GM12878 (cell line): ENCODE results near the gene ZNF792. TPM values are rescaled to one million over a fixed set of nuclear protein-coding genes. Genes with fewer than 3 reads are reported as not detected.

Source experiments
- ATAC-seq: fragments of 200-7000 bp; cut with Tn5 transposase; 3 replicates; pipeline ENCODE4 v1.9.1; 2020; ENCODE audit warnings: mild to moderate bottlenecking, moderate library complexity
- BruUV-seq: library from RNA; stranded (reverse); fragments of 400-500 nt; replicated peaks from 2 replicates; lab custom pipeline; 2021; lab: Mats Ljungman, UMichigan
- CTCF ChIA-PET: fragments of 300-600 bp; sonication (Branson Sonifier 250); formaldehyde crosslinking; extraction: SDS; loops from one replicate; lab custom pipeline; 2021; ENCODE audit warnings: inconsistent platforms; lab: Yijun Ruan, JAX
- POLR2A ChIA-PET: fragments of 350-600 bp; formaldehyde crosslinking; extraction: SDS; loops from one replicate; lab custom pipeline; 2021; ENCODE audit warnings: inconsistent platforms; lab: Charles Lee
- RAD21 ChIA-PET: fragments of 300-600 bp; sonication (Branson Sonifier 250); formaldehyde crosslinking; loops from one replicate; lab custom pipeline; 2023; ENCODE audit warnings: antibody characterized with exemption; ENCODE audit not compliant: unreplicated experiment; lab: Charles Lee
- SMC1A ChIA-PET: fragments of 300-600 bp; sonication (Branson Sonifier 250); formaldehyde crosslinking; loops from one replicate; lab custom pipeline; 2023; ENCODE audit not compliant: unreplicated experiment, uncharacterized antibody; lab: Charles Lee
- DNase-seq: peaks from one replicate; pipeline ENCODE4 v3.0.0-alpha.2; 2011; ENCODE audit warnings: low read depth, low spot score
- FAIRE-seq: peaks from 3 replicates; lab custom pipeline; 2011; peaks lifted over from hg19 to GRCh38; lab: Jason Lieb, UNC
- H2AFZ ChIP-seq: 2 replicates; pipeline ENCODE4 v1.6.0; 2011; ENCODE audit warnings: low read depth, low read length, control low read depth; ENCODE audit not compliant: control insufficient read depth
- H3K27ac ChIP-seq: 2 replicates; pipeline ENCODE4 v1.5.1; 2011; ENCODE audit warnings: control low read depth; ENCODE audit not compliant: control insufficient read depth, insufficient read depth
- H3K27me3 ChIP-seq, 2 experiments: replicated peaks in 1 of 2; 2 replicates each; pipeline versions ENCODE4 v1.6.0 to v1.6.1; 2011; ENCODE audit warnings: low read length in 1 of 2; ENCODE audit not compliant: control insufficient read depth in 2 of 2, insufficient read depth in 2 of 2
- H3K36me3 ChIP-seq, 2 experiments: 2 replicates each; pipeline ENCODE4 v1.5.1; 2011; ENCODE audit warnings: low read length in 1 of 2; ENCODE audit not compliant: control insufficient read depth in 2 of 2, insufficient read depth in 2 of 2
- H3K4me1 ChIP-seq: 2 replicates; pipeline ENCODE4 v1.6.1; 2011; ENCODE audit warnings: mild to moderate bottlenecking, low read length, moderate library complexity, mixed read lengths; ENCODE audit not compliant: control insufficient read depth, insufficient read depth
- H3K4me2 ChIP-seq: 2 replicates; pipeline ENCODE4 v1.6.0; 2011; ENCODE audit warnings: control low read depth; ENCODE audit not compliant: control insufficient read depth, insufficient read depth
- H3K4me3 ChIP-seq: fragments of 200-600 bp; sonication (generic); 2 replicates; pipeline ENCODE4 v1.5.1; 2016
- H3K79me2 ChIP-seq: 2 replicates; pipeline ENCODE4 v1.6.0; 2011; ENCODE audit warnings: low read length; ENCODE audit not compliant: control insufficient read depth, insufficient read depth
- H3K9ac ChIP-seq: 2 replicates; pipeline ENCODE4 v1.8.0; 2011; ENCODE audit warnings: low read length, control low read depth, mixed read lengths; ENCODE audit not compliant: control insufficient read depth, insufficient read depth
- H3K9me3 ChIP-seq: replicated peaks from 3 replicates; pipeline ENCODE4 v1.5.1; 2011; ENCODE audit warnings: mild to moderate bottlenecking, low read length; ENCODE audit not compliant: control insufficient read depth, insufficient read depth
- H4K20me1 ChIP-seq: 2 replicates; pipeline ENCODE4 v1.6.0; 2011; ENCODE audit not compliant: control insufficient read depth, insufficient read depth
- ATF2 ChIP-seq: IDR thresholded peaks from 2 replicates; pipeline ENCODE4 v1.6.1; 2012; ENCODE audit warnings: low read length, inconsistent platforms
- BACH1 ChIP-seq: fragments of 450-650 bp; IDR thresholded peaks from 2 replicates; pipeline ENCODE4 v1.6.1; 2017; ENCODE audit warnings: mild to moderate bottlenecking, borderline replicate concordance
- CREM ChIP-seq: IDR thresholded peaks from 2 replicates; pipeline ENCODE4 v1.6.1; 2014; ENCODE audit warnings: antibody characterized with exemption, low read depth
- IKZF1 ChIP-seq: fragments of 450-650 bp; conservative IDR thresholded peaks from 2 replicates; pipeline ENCODE4 v1.6.1; 2017; ENCODE audit warnings: antibody characterized with exemption, mild to moderate bottlenecking
- IKZF2 ChIP-seq, 2 experiments: fragments of 450-650 bp; IDR thresholded peaks; 2 replicates each; pipeline ENCODE4 v1.6.1; 2017; ENCODE audit warnings: mild to moderate bottlenecking in 2 of 2, moderate library complexity in 2 of 2
- MEF2B ChIP-seq: fragments of 450-650 bp; IDR thresholded peaks from 2 replicates; pipeline ENCODE4 v1.6.1; 2018; ENCODE audit warnings: mild to moderate bottlenecking, moderate library complexity; ENCODE audit not compliant: partially characterized antibody, poor library complexity, severe bottlenecking
- NFXL1 ChIP-seq: fragments of 450-650 bp; IDR thresholded peaks from 2 replicates; pipeline ENCODE4 v1.6.1; 2017; ENCODE audit warnings: antibody characterized with exemption, mild to moderate bottlenecking, borderline replicate concordance
- NFYA ChIP-seq: IDR thresholded peaks from 2 replicates; pipeline ENCODE4 v1.6.1; 2011; ENCODE audit warnings: low read depth, mild to moderate bottlenecking, low read length, improper control_type of control experiment, borderline replicate concordance
- NR2C2 ChIP-seq: IDR thresholded peaks from 2 replicates; pipeline ENCODE4 v1.6.1; 2011; ENCODE audit warnings: borderline replicate concordance, low read depth; ENCODE audit not compliant: control insufficient read depth, insufficient read length
- NR2F1 ChIP-seq: fragments of 450-650 bp; conservative IDR thresholded peaks from 2 replicates; pipeline ENCODE4 v1.6.1; 2017; ENCODE audit warnings: mild to moderate bottlenecking
- POLR2A ChIP-seq: IDR thresholded peaks from 2 replicates; pipeline ENCODE4 v1.6.1; 2011; ENCODE audit warnings: low read depth, mild to moderate bottlenecking, low read length
- RCOR1 ChIP-seq: conservative IDR thresholded peaks from 2 replicates; pipeline ENCODE4 v1.6.1; 2012; ENCODE audit warnings: low read depth, low read length, improper control_type of control experiment
- RELA ChIP-seq: fragments of 450-650 bp; IDR thresholded peaks from 2 replicates; pipeline ENCODE4 v1.8.0; 2014; ENCODE audit warnings: borderline replicate concordance; ENCODE audit not compliant: partially characterized antibody
- SMAD1 ChIP-seq: fragments of 450-650 bp; IDR thresholded peaks from 2 replicates; pipeline ENCODE4 v1.6.1; 2018; ENCODE audit warnings: mild to moderate bottlenecking, low read depth; ENCODE audit not compliant: partially characterized antibody
- SMC3 ChIP-seq: IDR thresholded peaks from 2 replicates; pipeline ENCODE4 v1.6.1; 2011; ENCODE audit warnings: low read length, improper control_type of control experiment, borderline replicate concordance
- SP1 ChIP-seq: IDR thresholded peaks from one replicate; pipeline ENCODE4 v1.6.1; 2011; ENCODE audit warnings: low read depth, low read length
- SREBF2 ChIP-seq: IDR thresholded peaks from 2 replicates; pipeline ENCODE4 v1.6.1; 2012; ENCODE audit warnings: mild to moderate bottlenecking, low read length
- TAF1 ChIP-seq: IDR thresholded peaks from 2 replicates; pipeline ENCODE4 v1.6.1; 2011; ENCODE audit warnings: mild to moderate bottlenecking, low read depth, low read length, borderline replicate concordance
- ZSCAN29 ChIP-seq: fragments of 450-650 bp; IDR thresholded peaks from 2 replicates; pipeline ENCODE4 v1.6.1; 2017; ENCODE audit warnings: mild to moderate bottlenecking, moderate library complexity
- WGBS: methylation state at CpG from one replicate; pipeline ENCODE4 v1.1.6; 2016; ENCODE audit warnings: low lambda C conversion rate; ENCODE audit not compliant: insufficient replicate concordance, insufficient coverage; ENCODE audit errors: missing lambda C conversion rate; 5-methylcytosine and 5-hydroxymethylcytosine counted together
- in situ Hi-C: fragments of 300-500 bp; cut with MboI; formaldehyde crosslinking; loops from 9 replicates; pipeline ENCODE4 v1.14.3; 2018; ENCODE audit warnings: mixed read lengths
- intact Hi-C: fragments of 100-400 bp; cut with micrococcal nuclease; formaldehyde crosslinking; loops from one replicate; pipeline ENCODE4 v1.14.2; 2022; ENCODE audit not compliant: unreplicated experiment
- polyA plus RNA-seq, 11 experiments: library from polyadenylated mRNA; depleted of rRNA in 4 of 11; unstranded in 6 of 11; stranded (reverse) in 5 of 11; fragments of >200 nt; fragmentation: Nextera tagmentation in 4 of 11; fragmentation: Illumina TruSeq in 1 of 11; extraction: Ambion mirVana in 4 of 11; extraction: Trizol in 1 of 11; gene quantifications; 1 replicate in 1 of 11; 2 replicates in 10 of 11; pipeline versions ENCODE4 v1.2.1 to v1.2.3, GENCODE V29; 2011 to 2016; ENCODE audit warnings: inconsistent platforms in 2 of 11, missing spikeins in 2 of 11, low read depth in 1 of 11
- total RNA-seq, 4 experiments: library from RNA; depleted of rRNA in 3 of 4; stranded (reverse); fragments of >200 nt in 3 of 4; fragmentation: Illumina TruSeq in 1 of 4; extraction: Trizol in 1 of 4; gene quantifications; 2 replicates each; pipeline versions ENCODE4 v1.2.1 to v1.2.3, GENCODE V29; 2013 to 2021
- TF ChIP-seq, protein P1 (sequence below): fragments of 450-650 bp; IDR thresholded peaks from 2 replicates; pipeline ENCODE4 v1.6.1; 2017; ENCODE audit warnings: mild to moderate bottlenecking, moderate library complexity

ZNF792 gene
- total and polyA plus RNA-seq, 10 of the 15 experiments (the other 5 are each of a cell fraction or from before 2014, with no cell fraction given) = 0.53 to 4.8 (median 1.3) TPM

DNA sequence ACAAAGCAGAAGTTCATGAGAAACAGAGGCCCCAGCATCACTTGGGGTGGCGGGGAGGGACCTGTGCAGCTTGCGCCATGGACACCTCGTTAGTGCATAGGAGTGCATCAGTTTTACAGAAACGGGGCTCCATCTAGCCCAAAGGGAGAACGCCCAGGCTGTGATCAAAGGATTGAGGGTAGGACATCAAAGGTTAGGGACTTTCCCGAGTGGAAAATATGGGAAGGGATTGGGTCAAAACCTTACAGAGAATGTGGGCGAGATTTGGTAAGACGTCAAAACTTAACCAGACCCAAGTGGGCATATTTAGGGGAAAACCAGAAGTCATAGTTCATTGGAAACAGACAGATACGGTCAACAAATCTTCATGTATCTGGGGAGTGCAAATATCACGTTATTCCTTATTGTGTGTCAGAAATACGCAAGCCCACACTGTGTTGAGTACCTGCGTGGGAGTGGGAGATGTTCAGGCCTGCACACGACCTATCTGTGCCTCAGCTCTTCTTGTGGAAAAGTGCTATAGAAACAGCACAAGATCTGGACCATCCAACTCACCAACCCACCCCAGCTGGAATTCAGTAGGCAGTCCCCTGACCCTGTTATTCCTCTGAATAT is 26.7 kb upstream of the ZNF792 start:
- H3K27me3 ChIP-seq = no peaks in the 10 kb centered on the region
- intact Hi-C loops (no loop called here), in situ Hi-C loops (no loop called here)
- no peaks in the 10 kb centered on the region; the same call in 2 of the 3 replicates for H3K9me3 ChIP-seq
- H3K36me3 ChIP-seq = no peaks in the 10 kb centered on the region
- ATAC-seq = peak; percentile 80
- POLR2A ChIA-PET = interaction anchor here (1.3 to 3.1 kb wide), 2 partner anchors 10 to 21 kb away, joined by 3 to 38 read pairs; partner anchors contain the start of gene GRAMD1A
- no peaks in the 10 kb centered on the region for H4K20me1 ChIP-seq
- SMC1A ChIA-PET = interaction anchor here (1.4 to 2.6 kb wide), 4 partner anchors 9 to 17 kb away, joined by 3 to 17 read pairs (median 9); partner anchors contain the start of gene GRAMD1A
- peak overlapping the region; percentile 57 for H3K27ac ChIP-seq
- FAIRE-seq = peak; percentile 52
- H3K79me2 ChIP-seq = no peaks in the 10 kb centered on the region
- CTCF ChIA-PET = interaction anchor here (2.0 to 4.6 kb wide), 2 partner anchors 11 to 18 kb away, joined by 6 to 26 read pairs; no protein-coding TSS in a partner anchor
- H3K9ac ChIP-seq = no peak overlapping the region
- peaks cover 4% of the 10 kb centered on the region; the same call in 1 of the 2 replicates for H3K4me1 ChIP-seq
- 0 out of 2 replicates have a peak overlapping the region, but pooled peaks have one; percentile 12 for H3K4me2 ChIP-seq
- WGBS = under 1% methylated on average over 13 of the region's 13 CpGs
- peak overlapping the region; percentile 38 for H2AFZ ChIP-seq
- RAD21 ChIA-PET = interaction anchor here (1.4 to 3.4 kb wide), 6 partner anchors 9 to 23 kb away, joined by 3 to 33 read pairs (median 8); partner anchors contain the start of gene GRAMD1A
- peak; percentile 69 for DNase-seq
- no TSS peak for BruUV-seq
- no peak overlapping the region for H3K4me3 ChIP-seq
- TF ChIP-seq NR2F1 = peak; percentile 92
- TF ChIP-seq IKZF2 (IDR thresholded peaks at IDR 0.05) = peak; percentile 97 to 98
- no peak for TF ChIP-seq SREBF2
- TF ChIP-seq POLR2A = no peak
- TF ChIP-seq NFYA = no peak
- no peak for TF ChIP-seq TAF1
- TF ChIP-seq NR2C2 = no peak
- TF ChIP-seq SP1 = peak; percentile 16
- TF ChIP-seq, protein P1, sequence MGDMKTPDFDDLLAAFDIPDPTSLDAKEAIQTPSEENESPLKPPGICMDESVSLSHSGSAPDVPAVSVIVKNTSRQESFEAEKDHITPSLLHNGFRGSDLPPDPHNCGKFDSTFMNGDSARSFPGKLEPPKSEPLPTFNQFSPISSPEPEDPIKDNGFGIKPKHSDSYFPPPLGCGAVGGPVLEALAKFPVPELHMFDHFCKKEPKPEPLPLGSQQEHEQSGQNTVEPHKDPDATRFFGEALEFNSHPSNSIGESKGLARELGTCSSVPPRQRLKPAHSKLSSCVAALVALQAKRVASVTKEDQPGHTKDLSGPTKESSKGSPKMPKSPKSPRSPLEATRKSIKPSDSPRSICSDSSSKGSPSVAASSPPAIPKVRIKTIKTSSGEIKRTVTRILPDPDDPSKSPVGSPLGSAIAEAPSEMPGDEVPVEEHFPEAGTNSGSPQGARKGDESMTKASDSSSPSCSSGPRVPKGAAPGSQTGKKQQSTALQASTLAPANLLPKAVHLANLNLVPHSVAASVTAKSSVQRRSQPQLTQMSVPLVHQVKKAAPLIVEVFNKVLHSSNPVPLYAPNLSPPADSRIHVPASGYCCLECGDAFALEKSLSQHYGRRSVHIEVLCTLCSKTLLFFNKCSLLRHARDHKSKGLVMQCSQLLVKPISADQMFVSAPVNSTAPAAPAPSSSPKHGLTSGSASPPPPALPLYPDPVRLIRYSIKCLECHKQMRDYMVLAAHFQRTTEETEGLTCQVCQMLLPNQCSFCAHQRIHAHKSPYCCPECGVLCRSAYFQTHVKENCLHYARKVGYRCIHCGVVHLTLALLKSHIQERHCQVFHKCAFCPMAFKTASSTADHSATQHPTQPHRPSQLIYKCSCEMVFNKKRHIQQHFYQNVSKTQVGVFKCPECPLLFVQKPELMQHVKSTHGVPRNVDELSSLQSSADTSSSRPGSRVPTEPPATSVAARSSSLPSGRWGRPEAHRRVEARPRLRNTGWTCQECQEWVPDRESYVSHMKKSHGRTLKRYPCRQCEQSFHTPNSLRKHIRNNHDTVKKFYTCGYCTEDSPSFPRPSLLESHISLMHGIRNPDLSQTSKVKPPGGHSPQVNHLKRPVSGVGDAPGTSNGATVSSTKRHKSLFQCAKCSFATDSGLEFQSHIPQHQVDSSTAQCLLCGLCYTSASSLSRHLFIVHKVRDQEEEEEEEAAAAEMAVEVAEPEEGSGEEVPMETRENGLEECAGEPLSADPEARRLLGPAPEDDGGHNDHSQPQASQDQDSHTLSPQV = peak; percentile 56; the same call in 1 of the 2 replicates
- TF ChIP-seq MEF2B = no peak
- no peak for TF ChIP-seq BACH1
- no peak for TF ChIP-seq NFXL1
- no peak for TF ChIP-seq SMC3
- no peak for TF ChIP-seq ZSCAN29
- no peak for TF ChIP-seq RCOR1
- peak; percentile 97 for TF ChIP-seq RELA
- TF ChIP-seq ATF2 = peak; percentile 56; the same call in 1 of the 2 replicates
- TF ChIP-seq CREM = peak; percentile 62; the same call in 1 of the 2 replicates
- no peak for TF ChIP-seq SMAD1
- TF ChIP-seq IKZF1 = peak; percentile 99
